HEK293 (cell line): ENCODE measurements around the gene SYT13.

Source experiments
- ZBTB17 ChIP-seq: fragments of 450-650 bp; formaldehyde crosslinking; IDR thresholded peaks from 2 replicates; pipeline ENCODE4 v1.5.1; 2016; ENCODE audit warnings: missing biosample characterization, missing genetic modification characterization
- ZBTB21 ChIP-seq: fragments of 450-650 bp; formaldehyde crosslinking; IDR thresholded peaks from 2 replicates; pipeline ENCODE4 v1.5.1; 2017; ENCODE audit warnings: missing biosample characterization, missing genetic modification characterization
- ZEB2 ChIP-seq: fragments of 450-650 bp; formaldehyde crosslinking; IDR thresholded peaks from 2 replicates; pipeline ENCODE4 v1.5.1; 2016; ENCODE audit warnings: missing biosample characterization, missing genetic modification characterization
- ZFP69B ChIP-seq: fragments of 450-650 bp; formaldehyde crosslinking; IDR thresholded peaks from 2 replicates; pipeline ENCODE4 v1.5.1; 2016; ENCODE audit warnings: missing biosample characterization, missing genetic modification characterization
- ZNF24 ChIP-seq: fragments of 450-650 bp; formaldehyde crosslinking; IDR thresholded peaks from 2 replicates; pipeline ENCODE4 v1.5.1; 2016; ENCODE audit warnings: missing biosample characterization, missing genetic modification characterization
- ZNF335 ChIP-seq: fragments of 450-650 bp; formaldehyde crosslinking; conservative IDR thresholded peaks from 2 replicates; pipeline ENCODE4 v1.5.1; 2016; ENCODE audit warnings: missing biosample characterization, missing genetic modification characterization
- ZNF571 ChIP-seq: fragments of 450-650 bp; formaldehyde crosslinking; IDR thresholded peaks from 2 replicates; pipeline ENCODE4 v1.5.0; 2017; ENCODE audit warnings: missing biosample characterization, missing genetic modification characterization
- ZNF623 ChIP-seq: fragments of 450-650 bp; formaldehyde crosslinking; IDR thresholded peaks from 2 replicates; pipeline ENCODE4 v1.5.1; 2016; ENCODE audit warnings: missing biosample characterization, missing genetic modification characterization
- ZNF768 ChIP-seq: fragments of 450-650 bp; formaldehyde crosslinking; IDR thresholded peaks from 2 replicates; pipeline ENCODE4 v1.5.1; 2018; ENCODE audit warnings: missing biosample characterization, mild to moderate bottlenecking, missing genetic modification characterization
- ZNF830 ChIP-seq: fragments of 450-650 bp; IDR thresholded peaks from 2 replicates; pipeline ENCODE4 v1.5.0; 2018; ENCODE audit warnings: missing biosample characterization, missing genetic modification characterization, low read depth, mild to moderate bottlenecking, moderate library complexity
- TF ChIP-seq, protein P1 (sequence below): fragments of 450-650 bp; formaldehyde crosslinking; IDR thresholded peaks from 2 replicates; pipeline ENCODE4 v1.5.1; 2016; ENCODE audit warnings: missing biosample characterization, missing genetic modification characterization
- TF ChIP-seq, protein P2 (sequence below): fragments of 450-650 bp; IDR thresholded peaks from 2 replicates; pipeline ENCODE4 v1.5.1; 2018; ENCODE audit warnings: missing biosample characterization, mild to moderate bottlenecking, missing genetic modification characterization
- TF ChIP-seq, protein P3 (sequence below): fragments of 450-650 bp; formaldehyde crosslinking; IDR thresholded peaks from 2 replicates; pipeline ENCODE4 v1.5.1; 2016; ENCODE audit warnings: missing biosample characterization, missing genetic modification characterization

DNA sequence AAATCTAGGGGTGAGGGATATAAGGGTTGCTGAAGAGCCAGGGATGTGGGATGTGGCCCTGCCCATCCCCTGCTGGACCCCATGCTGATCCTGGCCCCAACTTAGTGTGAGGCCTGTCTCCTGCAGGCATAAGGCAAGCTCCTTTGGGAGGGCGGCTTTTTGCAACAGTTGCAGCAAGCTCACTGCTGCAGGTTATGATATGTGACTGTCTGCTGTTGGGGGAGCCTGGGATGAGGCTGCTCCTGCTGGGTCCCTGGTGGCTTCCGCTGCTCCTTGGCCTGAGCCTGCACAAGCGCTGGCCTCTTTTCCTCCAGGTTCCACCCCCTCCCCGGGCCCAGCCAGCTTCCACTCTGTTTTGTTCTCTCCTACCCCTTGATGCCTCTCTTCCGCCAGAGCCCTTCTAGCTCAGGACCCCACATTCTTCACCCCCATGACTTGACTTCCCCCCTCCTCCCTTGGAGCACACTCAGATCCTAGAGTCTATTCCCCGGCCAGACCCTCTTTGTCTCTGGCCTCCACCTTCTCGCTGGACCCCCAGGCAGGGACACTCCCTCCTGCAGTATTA, 35.0 kb upstream of the SYT13 start:
- TF ChIP-seq ZBTB21 (tag by site-specific recombination) (no peak), ZNF623 (tag by site-specific recombination) (no peak), ZNF571 (no peak), ZNF768 (tag by site-specific recombination) (no peak), ZEB2 (tag by site-specific recombination) (no peak), ZNF830 (tag by site-specific recombination) (no peak), ZNF335 (tag by site-specific recombination) (no peak), ZBTB17 (tag by site-specific recombination) (no peak), ZNF24 (tag by site-specific recombination) (no peak), ZFP69B (no peak)
- TF ChIP-seq, protein P1, sequence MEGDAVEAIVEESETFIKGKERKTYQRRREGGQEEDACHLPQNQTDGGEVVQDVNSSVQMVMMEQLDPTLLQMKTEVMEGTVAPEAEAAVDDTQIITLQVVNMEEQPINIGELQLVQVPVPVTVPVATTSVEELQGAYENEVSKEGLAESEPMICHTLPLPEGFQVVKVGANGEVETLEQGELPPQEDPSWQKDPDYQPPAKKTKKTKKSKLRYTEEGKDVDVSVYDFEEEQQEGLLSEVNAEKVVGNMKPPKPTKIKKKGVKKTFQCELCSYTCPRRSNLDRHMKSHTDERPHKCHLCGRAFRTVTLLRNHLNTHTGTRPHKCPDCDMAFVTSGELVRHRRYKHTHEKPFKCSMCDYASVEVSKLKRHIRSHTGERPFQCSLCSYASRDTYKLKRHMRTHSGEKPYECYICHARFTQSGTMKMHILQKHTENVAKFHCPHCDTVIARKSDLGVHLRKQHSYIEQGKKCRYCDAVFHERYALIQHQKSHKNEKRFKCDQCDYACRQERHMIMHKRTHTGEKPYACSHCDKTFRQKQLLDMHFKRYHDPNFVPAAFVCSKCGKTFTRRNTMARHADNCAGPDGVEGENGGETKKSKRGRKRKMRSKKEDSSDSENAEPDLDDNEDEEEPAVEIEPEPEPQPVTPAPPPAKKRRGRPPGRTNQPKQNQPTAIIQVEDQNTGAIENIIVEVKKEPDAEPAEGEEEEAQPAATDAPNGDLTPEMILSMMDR (tag by site-specific recombination), result no peak
- TF ChIP-seq, protein P2, sequence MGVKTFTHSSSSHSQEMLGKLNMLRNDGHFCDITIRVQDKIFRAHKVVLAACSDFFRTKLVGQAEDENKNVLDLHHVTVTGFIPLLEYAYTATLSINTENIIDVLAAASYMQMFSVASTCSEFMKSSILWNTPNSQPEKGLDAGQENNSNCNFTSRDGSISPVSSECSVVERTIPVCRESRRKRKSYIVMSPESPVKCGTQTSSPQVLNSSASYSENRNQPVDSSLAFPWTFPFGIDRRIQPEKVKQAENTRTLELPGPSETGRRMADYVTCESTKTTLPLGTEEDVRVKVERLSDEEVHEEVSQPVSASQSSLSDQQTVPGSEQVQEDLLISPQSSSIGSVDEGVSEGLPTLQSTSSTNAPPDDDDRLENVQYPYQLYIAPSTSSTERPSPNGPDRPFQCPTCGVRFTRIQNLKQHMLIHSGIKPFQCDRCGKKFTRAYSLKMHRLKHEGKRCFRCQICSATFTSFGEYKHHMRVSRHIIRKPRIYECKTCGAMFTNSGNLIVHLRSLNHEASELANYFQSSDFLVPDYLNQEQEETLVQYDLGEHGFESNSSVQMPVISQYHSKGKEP (tag by site-specific recombination), result no peak
- TF ChIP-seq, protein P3, sequence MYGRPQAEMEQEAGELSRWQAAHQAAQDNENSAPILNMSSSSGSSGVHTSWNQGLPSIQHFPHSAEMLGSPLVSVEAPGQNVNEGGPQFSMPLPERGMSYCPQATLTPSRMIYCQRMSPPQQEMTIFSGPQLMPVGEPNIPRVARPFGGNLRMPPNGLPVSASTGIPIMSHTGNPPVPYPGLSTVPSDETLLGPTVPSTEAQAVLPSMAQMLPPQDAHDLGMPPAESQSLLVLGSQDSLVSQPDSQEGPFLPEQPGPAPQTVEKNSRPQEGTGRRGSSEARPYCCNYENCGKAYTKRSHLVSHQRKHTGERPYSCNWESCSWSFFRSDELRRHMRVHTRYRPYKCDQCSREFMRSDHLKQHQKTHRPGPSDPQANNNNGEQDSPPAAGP (tag by site-specific recombination), result no peak
